GM19240 (cell line): ENCODE data around the gene TOM1L2.
"Not testable (repeated sequence)": the region's sequence is repeated elsewhere in the genome, so short reads cannot be mapped to it uniquely, and the experiment has no call there.

Experiments used
- DNase-seq: peaks from one replicate; pipeline ENCODE4 v3.0.0; 2011; ENCODE audit warnings: low spot score; ENCODE audit not compliant: insufficient read length

Gene TOM1L2

DNA sequence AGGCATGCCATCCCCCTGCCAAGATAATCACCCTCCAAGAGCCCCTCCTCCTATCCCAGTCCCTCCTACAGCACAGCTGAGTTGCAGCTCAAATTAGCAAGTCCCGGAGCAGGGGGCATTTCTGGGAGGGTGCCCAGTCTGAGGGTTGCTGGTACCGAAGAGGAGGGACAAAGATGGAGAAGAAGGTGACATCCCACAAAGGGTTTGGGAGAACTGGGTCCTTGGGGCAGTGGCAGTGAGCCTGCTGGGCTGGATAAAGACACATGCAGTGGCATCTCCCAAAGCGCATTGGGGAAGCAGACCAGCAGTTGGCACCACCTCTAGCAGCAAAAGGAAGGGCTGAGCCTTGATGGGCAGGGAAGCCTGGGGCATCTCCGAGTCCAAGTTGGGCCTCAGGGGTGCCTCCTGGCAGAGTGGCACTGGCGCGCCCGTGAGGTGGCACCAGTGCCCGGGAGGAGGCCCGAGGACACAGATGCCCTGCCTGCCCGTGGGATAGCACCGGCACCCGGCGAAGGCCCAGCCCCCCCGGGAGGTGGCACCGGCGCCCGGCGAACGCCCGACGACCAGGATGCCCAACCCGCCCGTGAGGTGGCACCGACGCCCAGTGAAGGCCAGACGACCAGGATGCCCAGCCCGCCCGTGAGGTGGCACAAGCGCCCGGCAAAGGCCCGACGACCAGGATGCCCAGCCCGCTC lies 622 bp downstream of the TOM1L2 start:
- no peak for DNase-seq

DNA sequence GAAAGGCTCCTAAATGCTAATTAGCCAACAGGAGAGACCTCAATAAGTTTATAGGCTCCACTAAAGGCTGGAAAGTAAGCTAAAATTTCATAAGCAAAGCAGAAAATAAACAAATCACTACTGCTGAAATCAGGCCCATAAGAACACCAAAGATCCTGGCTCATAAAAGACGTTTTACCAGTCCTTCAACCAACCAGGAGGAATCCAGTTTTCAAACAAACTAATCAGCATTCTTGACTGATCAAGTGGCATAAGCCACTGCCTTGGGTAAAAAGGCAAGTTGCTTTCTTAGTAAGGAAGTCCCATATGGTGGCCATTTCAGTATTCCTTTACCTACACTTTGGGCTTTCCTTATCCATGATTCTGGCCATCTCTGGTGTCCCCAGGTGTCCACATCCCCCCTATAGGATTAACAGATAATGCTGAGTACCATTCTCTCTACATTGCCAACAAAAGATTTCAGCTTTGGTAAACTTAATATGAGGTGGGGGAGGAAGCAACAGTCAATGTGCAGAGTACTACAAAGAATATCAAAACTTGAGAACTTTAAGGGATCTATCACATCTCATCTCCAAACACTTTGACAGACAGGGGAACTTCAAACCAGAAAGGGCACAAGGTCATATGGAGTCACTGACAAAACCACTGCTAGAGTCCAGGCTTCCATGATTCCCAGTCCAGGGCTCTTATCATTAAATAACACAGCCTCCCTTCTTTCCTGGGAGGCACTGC lies 1.3 kb downstream of the TOM1L2 start:
- no peak for DNase-seq

DNA sequence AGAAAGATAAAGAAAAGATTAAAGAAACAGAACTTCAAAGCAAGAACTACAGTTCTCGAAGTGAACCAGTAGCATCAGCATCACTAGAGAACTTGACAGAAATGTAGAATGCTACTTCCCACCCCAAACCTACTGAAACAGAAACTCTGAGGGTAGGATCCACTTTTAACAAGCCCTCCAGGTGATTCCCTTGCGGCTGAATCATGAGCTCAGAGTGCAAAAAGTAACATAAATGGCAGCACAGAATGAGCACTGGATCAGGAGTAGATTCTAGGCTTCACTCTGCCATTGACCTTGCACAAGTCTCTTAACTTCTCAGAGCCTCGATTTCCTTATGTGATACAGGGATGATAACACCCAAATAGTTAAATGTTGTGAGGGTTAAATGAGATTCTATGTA lies 5.8 kb downstream of the TOM1L2 start:
- no peak for DNase-seq

DNA sequence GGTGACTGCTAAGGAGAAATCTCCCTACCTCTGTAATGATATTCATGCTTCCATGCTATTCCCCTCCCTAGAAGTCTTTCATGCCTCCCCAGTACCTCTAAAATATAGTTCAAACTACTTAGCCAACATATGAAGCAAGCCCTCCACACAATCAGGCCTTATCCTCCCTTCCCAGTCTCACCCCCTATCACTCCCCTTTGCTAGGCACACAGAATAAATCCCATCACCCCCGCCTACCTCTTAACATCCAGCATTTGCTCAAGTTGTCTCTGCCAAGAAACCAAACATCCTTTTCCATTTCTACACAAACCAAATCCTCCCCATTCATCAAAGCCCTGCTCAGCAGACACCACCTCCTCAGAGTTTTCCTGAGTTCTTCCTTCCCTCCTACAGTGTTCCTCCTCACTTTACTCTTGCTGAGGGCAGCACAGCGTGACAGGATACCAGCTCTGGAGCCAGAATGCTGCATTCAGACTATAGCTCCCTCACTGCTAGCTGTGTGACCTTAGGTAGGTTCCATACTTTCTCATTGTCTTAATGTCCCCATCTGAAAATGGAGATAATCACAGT lies 7.0 kb downstream of the TOM1L2 start:
- no peak for DNase-seq

DNA sequence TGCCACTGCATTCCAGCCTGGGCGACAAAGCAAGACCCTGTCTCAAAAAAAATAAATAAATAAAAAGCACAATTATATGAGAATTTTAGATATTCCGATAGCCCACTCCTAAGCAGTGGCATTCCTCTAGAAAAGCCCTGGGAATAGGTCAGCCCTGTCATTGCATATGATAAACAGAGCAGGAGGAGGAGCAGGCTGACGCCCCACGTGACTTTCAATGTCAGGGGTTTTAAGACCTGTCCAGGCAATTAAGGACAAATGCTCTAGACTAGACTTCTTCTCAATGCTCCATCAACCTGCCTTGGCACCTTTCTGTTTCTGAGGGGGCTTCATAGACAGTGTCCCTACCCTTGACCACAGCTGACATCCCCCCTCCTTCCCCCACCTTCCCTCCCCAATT lies 7.5 kb downstream of the TOM1L2 start:
- no peak for DNase-seq

DNA sequence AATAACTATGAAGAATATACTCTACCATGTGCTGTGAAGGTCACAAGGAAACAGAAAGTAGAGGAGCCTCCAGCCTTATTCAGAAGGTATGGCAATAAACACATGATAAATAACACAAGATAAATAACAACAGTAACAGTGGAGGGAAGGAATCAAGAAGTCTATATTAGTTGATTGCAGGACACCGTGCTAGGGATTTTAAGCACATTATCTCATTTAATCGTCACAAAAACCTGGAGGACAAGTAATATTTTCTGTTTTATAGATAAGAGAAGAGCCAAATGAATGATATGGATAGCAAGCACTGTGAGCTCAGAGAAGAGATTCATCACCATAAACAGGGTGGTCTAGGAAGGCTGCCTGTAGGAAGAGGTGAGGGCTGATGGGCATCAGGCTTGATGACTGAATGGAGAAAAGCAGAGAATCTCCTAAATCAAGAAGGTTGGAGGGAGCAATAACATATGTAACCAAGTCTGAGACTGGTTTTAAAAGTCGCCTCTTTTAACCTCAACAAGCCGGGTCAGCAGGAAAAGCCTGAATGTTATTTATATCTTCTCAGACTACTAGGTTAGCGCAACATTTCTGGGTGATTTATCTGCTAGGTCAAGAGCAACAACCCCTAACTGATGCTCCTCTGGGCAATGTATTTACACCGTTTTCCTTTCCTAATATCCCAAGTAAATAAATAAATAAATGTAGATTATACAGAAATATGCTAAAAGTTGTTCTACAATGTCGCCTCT lies 8.3 kb downstream of the TOM1L2 start:
- no peak for DNase-seq

DNA sequence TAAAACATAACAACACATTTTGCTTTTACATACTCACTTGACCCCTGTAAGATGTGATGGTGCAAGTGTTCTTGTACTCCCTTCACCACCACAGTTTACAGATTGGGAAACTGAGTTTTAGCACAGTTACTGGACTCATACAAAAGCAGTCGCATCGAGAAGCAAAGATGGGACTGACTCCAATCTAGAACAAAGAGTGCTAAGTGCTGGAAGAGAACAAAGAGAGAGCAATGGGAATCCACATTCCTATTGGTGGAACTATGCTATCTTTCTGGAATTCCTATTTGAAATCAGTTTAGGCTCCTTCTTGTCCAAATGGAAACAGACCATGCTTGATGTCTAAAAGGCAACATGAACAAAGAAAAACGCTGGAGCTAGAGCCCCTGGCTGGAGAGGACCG lies 9.1 kb downstream of the TOM1L2 start:
- DNase-seq, result no peak

DNA sequence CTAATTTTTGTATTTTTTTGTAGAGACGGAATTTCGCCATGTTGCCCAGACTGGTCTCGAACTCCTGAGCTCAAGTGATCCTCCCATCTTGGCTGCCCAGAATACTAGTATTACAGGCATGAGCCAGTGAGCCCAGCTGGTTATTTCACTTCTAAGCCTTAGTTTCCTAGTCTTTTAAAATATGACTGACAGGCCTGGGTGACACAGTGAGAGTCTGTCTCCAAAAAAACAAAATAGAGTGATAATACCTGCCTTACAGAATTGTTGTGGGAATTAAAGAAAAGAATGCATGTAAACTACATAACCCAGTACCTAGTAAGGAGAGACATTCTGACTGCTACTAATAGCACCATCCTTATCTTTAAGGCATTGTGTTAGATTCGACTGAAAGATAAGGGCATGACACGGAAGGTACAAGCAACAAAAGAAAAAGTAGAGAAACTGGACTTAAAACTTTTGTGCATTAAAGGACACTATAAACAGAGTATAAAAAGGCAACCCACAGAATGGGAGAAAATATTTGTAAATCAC lies 11.6 kb downstream of the TOM1L2 start:
- no peak for DNase-seq

DNA sequence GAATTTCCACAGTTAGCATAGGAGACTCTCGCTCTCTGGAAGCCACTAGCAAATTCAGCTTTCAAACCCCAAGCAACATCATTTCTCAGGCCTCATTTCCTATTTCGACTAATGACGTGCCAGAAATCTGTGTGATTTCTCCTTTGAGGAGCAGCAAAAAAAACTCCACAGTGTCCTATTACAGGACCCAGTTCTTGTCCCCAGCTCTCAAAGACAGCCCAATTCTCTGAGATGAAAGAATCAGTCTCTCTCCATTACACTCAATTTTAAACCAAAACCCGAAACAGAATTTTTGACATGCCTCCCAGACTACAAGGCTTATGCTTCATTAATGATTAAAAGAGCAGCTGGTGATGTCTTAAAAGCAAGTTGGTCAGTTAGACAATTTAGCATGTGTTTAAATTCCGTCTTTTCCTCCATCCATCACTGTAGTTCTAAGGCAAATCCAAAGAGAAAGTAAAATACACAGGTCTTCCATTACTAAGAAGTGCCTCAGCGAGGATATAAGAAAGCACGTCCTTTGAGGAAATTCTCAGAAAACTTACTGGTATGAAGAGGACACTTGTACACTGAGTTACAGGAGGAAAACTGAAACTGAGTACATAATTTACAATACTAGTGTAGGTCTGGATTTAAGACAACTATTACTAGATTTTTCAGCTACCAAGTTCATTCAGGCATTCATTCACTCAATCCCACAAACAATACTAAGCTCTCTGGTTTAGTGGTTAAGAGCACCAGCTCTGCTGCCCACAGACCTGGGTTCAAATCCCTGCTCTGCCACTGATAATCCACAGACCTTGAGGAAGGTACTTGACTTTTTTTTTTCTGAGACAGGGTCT lies 12.5 kb downstream of the TOM1L2 start:
- peak; percentile 53 for DNase-seq

DNA sequence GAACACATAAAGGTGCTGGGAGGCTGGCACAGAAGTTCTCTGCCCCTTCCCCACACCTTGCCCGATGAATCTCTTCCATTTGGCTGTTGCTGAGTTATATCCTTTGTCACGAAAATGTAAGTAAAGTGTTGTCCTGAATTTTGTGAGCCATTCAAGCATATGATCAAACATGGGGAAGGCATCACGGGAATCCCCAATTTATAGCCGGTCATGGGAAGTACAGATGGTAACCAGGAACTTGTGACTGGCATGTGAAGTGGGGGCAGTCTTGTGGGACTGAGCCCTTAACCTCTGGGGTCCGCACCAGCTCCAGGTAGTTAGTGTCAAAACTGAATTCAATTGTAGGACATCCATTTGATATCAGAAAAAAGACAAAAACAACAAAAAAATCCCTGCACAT lies 13.2 kb downstream of the TOM1L2 start:
- no peak for DNase-seq

DNA sequence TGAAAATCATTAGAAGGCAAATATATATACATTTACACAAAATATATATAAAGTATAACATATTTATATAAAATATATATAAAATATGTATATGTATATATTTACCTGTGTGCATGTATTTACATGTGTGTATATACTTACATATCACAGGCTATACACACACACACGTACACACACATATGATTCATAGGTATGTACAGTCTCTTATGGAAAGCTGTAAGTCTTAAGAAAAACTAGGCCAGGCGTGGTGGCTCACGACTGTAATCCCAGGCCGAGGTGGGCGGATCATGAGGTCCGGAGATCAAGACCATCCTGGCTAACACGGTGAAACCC lies 14.7 kb downstream of the TOM1L2 start:
- no peak for DNase-seq

DNA sequence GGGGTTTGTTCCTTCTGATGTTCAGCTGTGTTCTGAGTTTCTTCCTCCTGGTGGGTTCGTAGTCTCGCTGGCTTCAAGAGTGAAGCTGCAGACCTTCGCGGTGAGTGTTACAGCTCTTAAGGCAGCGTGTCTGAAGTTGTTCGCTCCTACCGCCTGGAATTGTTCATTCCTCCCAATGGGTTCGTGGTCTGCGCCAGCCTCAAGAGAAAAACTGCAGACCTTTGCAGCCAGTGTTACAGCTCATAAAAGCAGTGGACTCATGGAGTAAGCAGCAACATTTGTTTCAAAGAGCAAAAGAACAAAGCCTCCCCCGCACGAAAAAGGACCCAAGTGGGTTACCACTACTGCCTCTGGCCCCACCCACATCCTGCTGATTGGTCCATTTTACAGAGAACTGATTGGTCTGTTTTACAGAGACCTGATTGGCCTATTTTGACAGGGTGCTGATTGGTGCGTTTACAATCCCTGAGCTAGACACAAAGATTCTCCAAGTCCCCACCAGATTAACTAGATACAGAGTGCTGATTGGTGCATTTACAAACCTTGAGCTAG lies 16.3 kb downstream of the TOM1L2 start:
- not testable (repeated sequence) for DNase-seq

DNA sequence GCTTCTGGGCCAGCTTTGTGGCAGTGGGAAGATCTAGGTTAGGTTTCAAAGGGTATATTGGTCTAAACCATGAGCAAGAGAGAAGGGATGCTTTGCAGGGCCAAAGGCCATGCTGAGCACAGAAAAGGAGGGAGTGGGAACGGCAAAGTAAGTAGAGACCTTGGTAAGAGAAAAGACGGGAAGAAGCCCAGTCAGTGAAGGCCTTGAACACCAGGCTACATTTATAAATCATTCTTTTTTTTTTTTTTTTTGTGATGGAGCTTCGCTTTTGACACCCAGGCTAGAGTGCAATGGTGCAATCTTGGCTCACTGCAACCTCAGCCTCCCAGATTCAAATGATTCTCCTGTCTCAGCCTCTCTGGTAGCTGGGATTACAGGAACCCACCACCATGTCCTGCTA lies 18.1 kb downstream of the TOM1L2 start:
- no peak for DNase-seq

DNA sequence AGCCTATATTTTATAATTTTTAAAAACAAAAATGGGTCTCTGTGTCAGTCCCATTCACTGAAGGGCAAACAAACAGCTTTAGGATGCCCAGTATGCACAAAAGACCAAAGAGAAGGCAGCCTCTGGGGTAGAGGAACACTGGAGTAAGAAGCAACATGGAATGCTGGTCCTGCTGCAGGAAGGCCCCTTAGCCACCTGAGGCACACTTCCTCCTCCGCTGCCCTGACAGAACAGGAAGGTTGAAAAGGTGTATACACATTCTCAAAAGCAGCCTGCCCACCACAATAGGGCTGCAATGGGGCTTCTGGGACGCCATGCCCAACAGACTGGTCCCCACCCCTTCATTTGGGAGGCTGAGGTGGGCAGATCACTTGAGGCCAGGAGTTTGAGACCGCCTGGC lies 19.5 kb downstream of the TOM1L2 start:
- DNase-seq, result no peak

DNA sequence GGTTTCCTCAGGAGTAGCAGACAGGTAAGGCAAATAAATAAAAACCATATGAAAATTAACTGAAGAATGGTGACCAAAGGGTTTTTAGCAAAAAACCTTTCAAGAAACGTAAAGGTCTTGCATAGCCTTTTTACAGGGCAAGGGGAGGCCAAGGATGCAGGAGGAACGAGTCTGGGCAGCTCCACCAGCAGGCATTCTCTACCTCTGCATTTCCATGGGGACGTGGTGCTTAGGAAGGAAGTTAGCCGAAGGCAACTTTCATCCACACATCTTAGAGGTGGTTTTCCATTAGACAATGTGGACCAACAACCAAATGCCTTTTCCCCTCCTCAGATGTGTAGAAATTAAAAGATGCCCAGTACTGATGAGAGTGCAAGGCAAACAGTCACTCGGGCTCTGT lies 20.7 kb downstream of the TOM1L2 start:
- no peak for DNase-seq

DNA sequence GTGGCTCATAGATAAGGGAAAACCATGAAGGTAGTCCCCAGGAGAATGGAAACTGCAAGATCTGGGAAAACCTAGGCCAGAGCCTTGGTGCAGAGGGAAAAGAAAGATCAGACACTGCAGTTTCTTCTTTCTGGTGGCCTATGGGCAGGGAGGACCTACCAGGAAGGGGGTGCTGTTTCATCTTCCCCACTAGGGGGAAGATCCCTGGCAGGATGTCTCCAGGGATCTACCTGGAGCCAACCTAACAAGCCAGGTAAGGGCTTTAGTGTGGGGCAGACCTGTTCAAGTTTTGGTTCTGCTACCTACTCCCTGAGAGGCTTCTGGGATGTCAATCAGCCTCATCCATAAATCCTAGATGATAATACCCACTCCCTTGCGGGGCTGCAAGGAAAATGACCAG lies 21.4 kb downstream of the TOM1L2 start:
- no peak for DNase-seq

DNA sequence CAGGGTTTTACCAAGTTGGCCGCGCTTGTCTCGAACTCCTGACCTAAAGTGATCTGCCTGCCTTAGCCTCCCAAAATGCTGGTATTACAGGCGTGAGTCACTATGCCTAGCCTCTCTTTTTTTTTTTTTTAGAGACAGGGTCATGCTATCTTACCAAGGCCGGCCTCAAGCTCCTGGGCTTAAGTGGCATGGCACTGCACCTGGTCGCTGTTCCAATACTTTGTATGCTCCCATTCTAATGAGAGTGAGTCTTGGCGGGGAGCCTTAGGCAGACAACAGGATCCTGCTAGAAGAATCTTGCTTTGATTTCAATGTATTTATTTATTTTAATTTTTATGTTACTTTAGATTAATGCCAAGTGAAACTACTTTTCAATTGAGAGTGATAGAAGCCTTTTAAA lies 21.9 kb downstream of the TOM1L2 start:
- DNase-seq, result no peak

DNA sequence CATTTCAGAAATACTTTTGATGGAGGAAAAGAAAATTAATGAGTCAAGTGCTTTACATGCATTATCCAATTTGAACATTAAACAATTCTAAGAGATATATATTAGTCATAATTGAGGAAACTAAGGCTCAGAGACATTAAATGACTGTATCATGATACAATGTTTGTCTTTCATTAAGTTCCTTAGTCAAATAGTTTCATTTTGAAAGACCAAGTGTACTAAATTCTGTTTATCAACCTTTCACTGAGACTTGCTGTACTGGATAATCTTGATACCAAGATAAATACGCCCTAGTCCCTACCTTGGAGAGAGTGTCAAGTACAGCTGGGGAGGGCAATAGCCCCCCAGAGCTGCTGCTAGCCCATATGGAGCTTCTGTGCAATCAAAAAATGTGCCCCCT lies 24.2 kb downstream of the TOM1L2 start:
- no peak for DNase-seq

DNA sequence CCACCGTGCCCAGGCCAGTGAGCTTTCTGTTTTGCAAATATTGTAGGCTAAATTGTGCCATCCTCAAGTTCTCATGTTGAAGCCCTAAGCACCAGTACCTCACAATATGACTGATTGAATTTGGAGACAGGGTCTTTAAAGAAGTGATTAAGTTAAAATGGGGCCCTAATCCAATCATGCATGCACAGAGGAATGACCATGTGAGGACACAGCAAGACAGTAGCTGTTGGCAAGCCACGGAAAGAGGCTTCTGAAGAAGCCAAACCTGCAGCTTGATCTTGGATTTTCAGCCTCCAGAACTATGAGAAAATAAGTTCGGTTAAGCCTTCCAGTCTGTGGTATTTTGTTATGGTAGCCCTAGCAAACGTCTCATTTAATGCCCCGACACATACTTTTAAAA lies 24.9 kb downstream of the TOM1L2 start:
- DNase-seq, result no peak

DNA sequence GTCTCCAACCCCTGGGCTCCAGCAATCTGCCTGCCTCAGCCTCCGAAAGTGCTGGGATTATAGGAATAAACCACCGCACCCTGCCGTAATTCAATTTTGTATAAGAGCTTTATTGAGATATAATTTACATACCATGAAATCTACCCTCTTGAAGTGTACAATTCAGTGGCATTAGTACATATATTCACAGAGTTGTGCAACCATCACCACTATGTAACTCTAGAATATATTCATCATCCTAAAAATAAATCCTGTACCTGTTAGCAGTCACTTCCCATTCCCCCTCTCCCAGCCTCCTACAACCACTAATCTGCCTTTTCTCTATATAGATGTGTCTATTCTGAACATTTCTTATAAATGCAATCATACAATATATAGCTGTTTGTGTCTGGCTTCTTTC lies 26.1 kb downstream of the TOM1L2 start:
- DNase-seq, result no peak

DNA sequence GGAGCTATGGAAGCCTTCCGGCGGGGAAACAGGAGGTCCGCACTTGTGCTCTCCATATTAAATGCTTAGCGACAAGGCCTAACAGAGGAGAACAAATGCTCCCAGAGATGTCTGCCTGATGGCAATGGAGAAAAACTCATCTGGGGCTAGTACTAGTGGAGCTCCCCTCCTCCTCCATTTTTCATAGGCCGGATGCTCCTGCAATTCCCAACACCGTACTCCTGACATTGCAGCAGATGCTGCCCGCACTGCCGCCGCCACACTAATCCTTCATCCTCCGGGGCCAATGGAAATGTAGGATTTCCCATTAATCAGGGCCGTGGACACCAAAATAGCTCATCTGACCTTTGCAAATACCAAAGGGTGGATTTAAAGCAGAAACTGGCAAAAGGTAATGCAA lies 27.5 kb downstream of the TOM1L2 start:
- DNase-seq, result no peak
